ENCODE measurements around the gene PLRG1. TPM values are rescaled to one million over a fixed set of nuclear protein-coding genes. Genes with fewer than 3 reads are reported as not detected.

The PLRG1 gene
- total RNA-seq, 1 donor from 2014 or later, result 92.7 TPM

DNA sequence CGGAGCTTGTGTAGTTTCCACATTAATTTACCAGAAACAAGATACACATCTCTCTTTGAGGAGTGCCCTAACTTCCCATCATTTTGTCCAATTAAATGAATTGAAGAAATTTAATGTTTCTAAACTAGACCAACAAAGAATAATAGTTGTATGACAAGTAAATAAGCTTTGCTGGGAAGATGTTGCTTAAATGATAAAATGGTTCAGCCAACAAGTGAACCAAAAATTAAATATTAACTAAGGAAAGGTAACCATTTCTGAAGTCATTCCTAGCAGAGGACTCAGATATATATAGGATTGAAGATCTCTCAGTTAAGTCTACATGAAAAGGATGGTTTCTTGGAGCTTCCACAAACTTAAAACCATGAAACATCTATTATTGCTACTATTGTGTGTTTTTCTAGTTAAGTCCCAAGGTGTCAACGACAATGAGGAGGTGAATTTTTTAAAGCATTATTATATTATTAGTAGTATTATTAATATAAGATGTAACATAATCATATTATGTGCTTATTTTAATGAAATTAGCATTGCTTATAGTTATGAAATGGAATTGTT is 12.6 kb upstream of the PLRG1 start, which contains the start of gene FGB:
Gene FGB (plus strand): TSS at position 315 of the 558 bp plus-strand sequence. CDS start 8 bp downstream, at position 323.
- H3K4me1 ChIP-seq, result no peaks in the 10 kb centered on the region
- H4K20me1 ChIP-seq (ENCODE audit: low read depth), result no peaks in the 10 kb centered on the region
- no peak within 1 kb of the TSS for H3K9ac ChIP-seq
- no peaks in the 10 kb centered on the region for H3K36me3 ChIP-seq
- peaks cover 2% of the 10 kb centered on the region for H3K27me3 Mint-ChIP-seq (ENCODE audit: insufficient read depth, low read depth)
- H3K4me3 ChIP-seq, result no peak within 1 kb of the TSS
- no peak within 1 kb of the TSS for H3K27ac ChIP-seq
- H3K4me3 Mint-ChIP-seq, result no peak within 1 kb of the TSS
- DNase-seq (ENCODE audit: low spot score), result no peak
- no peak within 1 kb of the TSS for H3K27ac Mint-ChIP-seq
- TF ChIP-seq EZH2phosphoT487 (IDR thresholded peaks at IDR 0.05) (no peak), EZH2 (IDR thresholded peaks at IDR 0.05) (no peak)
- TF ChIP-seq, protein P1, sequence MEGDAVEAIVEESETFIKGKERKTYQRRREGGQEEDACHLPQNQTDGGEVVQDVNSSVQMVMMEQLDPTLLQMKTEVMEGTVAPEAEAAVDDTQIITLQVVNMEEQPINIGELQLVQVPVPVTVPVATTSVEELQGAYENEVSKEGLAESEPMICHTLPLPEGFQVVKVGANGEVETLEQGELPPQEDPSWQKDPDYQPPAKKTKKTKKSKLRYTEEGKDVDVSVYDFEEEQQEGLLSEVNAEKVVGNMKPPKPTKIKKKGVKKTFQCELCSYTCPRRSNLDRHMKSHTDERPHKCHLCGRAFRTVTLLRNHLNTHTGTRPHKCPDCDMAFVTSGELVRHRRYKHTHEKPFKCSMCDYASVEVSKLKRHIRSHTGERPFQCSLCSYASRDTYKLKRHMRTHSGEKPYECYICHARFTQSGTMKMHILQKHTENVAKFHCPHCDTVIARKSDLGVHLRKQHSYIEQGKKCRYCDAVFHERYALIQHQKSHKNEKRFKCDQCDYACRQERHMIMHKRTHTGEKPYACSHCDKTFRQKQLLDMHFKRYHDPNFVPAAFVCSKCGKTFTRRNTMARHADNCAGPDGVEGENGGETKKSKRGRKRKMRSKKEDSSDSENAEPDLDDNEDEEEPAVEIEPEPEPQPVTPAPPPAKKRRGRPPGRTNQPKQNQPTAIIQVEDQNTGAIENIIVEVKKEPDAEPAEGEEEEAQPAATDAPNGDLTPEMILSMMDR (IDR thresholded peaks at IDR 0.05), result no peak
- no peaks in the 10 kb centered on the region for H3K4me1 Mint-ChIP-seq
- no peaks in the 10 kb centered on the region for H3K36me3 Mint-ChIP-seq
- no peak within 1 kb of the TSS for H2AFZ ChIP-seq (replicated peaks)
- no peaks in the 10 kb centered on the region for H3K27me3 ChIP-seq
- H3F3A ChIP-seq (ENCODE audit: low read depth), result no peaks in the 10 kb centered on the region
- H3K4me2 ChIP-seq, result no peak within 1 kb of the TSS
- no peaks in the 10 kb centered on the region for H3K9me3 Mint-ChIP-seq
- no peaks in the 10 kb centered on the region for H3K9me3 ChIP-seq (ENCODE audit: low read depth)
- no peaks in the 10 kb centered on the region for H3K79me2 ChIP-seq (ENCODE audit: low read depth)

DNA sequence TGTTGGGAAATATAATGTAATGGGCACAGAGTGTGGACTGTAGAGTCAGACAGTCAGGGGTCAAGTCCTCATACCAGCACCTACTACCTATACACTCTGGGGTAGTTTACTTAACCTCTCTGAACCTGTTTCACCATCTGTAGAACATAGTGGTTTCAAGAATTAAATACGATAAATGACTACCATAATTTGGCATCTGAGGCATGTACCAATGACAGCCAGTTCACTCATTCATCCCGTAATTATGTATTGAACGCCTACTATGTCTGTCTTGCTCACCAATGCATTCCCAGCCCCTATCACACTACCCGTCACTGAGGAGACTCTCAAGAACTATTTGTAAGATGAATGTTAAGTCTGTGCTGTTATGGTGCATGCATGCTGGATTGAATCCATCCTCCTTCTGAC is 10.6 kb upstream of the PLRG1 start:
- no peak overlapping the region for H3K4me3 Mint-ChIP-seq
- no peaks in the 10 kb centered on the region for H3K4me1 Mint-ChIP-seq
- TF ChIP-seq, protein P1 (IDR thresholded peaks at IDR 0.05), result no peak
- no peak for TF ChIP-seq EZH2phosphoT487 (IDR thresholded peaks at IDR 0.05)
- TF ChIP-seq EZH2 (IDR thresholded peaks at IDR 0.05), result no peak
- no peak overlapping the region for H3K9ac ChIP-seq
- H3K4me1 ChIP-seq, result no peaks in the 10 kb centered on the region
- peaks cover 2% of the 10 kb centered on the region for H3K27me3 Mint-ChIP-seq (ENCODE audit: insufficient read depth, low read depth)
- no peak overlapping the region for H3K4me2 ChIP-seq
- no peak for DNase-seq (ENCODE audit: low spot score)
- H3F3A ChIP-seq (ENCODE audit: low read depth), result no peaks in the 10 kb centered on the region
- no peaks in the 10 kb centered on the region for H3K9me3 ChIP-seq (ENCODE audit: low read depth)
- H3K27me3 ChIP-seq, result no peaks in the 10 kb centered on the region
- H3K79me2 ChIP-seq (ENCODE audit: low read depth), result no peaks in the 10 kb centered on the region
- H4K20me1 ChIP-seq (ENCODE audit: low read depth), result no peaks in the 10 kb centered on the region
- no peak overlapping the region for H2AFZ ChIP-seq (replicated peaks)
- no peaks in the 10 kb centered on the region for H3K9me3 Mint-ChIP-seq
- H3K36me3 Mint-ChIP-seq, result no peaks in the 10 kb centered on the region
- H3K27ac ChIP-seq, result no peak overlapping the region
- no peaks in the 10 kb centered on the region for H3K36me3 ChIP-seq
- H3K4me3 ChIP-seq, result no peak overlapping the region
- no peak overlapping the region for H3K27ac Mint-ChIP-seq

DNA sequence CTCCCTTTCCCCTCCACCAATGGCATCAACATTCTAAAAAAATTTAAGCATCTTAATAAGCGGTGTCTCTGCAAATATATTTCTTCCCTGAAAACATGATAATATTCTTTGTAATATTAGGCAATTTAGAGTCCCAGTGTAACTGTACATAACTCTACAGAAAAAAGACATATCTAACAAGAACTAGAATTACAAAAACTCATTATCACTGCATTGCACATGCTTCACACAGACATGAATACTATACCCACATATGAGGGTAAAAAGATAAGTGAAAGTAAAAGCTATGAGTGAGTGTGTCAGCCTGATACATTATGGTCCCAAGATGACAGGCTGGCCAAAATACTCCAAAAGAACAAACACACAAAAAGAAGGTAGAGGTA is 10.2 kb upstream of the PLRG1 start:
- Mint-ChIP-seq H3K36me3 (no peaks in the 10 kb centered on the region), H3K4me3 (no peak overlapping the region), H3K27me3 (ENCODE audit: insufficient read depth, low read depth) (peaks cover 2% of the 10 kb centered on the region), H3K9me3 (no peaks in the 10 kb centered on the region), H3K4me1 (no peaks in the 10 kb centered on the region), H3K27ac (no peak overlapping the region)
- TF ChIP-seq EZH2phosphoT487 (IDR thresholded peaks at IDR 0.05), result no peak
- Histone ChIP-seq H3K36me3 (no peaks in the 10 kb centered on the region), H3K4me3 (no peak overlapping the region), H4K20me1 (ENCODE audit: low read depth) (no peaks in the 10 kb centered on the region), H3F3A (ENCODE audit: low read depth) (no peaks in the 10 kb centered on the region), H3K9me3 (ENCODE audit: low read depth) (no peaks in the 10 kb centered on the region), H3K79me2 (ENCODE audit: low read depth) (no peaks in the 10 kb centered on the region), H3K4me1 (no peaks in the 10 kb centered on the region), H2AFZ (replicated peaks) (no peak overlapping the region), H3K27me3 (no peaks in the 10 kb centered on the region), H3K9ac (no peak overlapping the region), H3K27ac (no peak overlapping the region), H3K4me2 (no peak overlapping the region)
- no peak for DNase-seq (ENCODE audit: low spot score)

All from neural progenitor cell (in vitro differentiated cells).